HG02884 (cell line): Measurements from ENCODE around the gene DENND10.

Experiments
- ATAC-seq: cut with Tn5 transposase; IDR thresholded peaks from one replicate; pipeline ENCODE4 v1.9.1; 2021; ENCODE audit warnings: mild to moderate bottlenecking, moderate library complexity; ENCODE audit not compliant: unreplicated experiment

DENND10 gene, protein sequence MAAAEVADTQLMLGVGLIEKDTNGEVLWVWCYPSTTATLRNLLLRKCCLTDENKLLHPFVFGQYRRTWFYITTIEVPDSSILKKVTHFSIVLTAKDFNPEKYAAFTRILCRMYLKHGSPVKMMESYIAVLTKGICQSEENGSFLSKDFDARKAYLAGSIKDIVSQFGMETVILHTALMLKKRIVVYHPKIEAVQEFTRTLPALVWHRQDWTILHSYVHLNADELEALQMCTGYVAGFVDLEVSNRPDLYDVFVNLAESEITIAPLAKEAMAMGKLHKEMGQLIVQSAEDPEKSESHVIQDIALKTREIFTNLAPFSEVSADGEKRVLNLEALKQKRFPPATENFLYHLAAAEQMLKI

DNA sequence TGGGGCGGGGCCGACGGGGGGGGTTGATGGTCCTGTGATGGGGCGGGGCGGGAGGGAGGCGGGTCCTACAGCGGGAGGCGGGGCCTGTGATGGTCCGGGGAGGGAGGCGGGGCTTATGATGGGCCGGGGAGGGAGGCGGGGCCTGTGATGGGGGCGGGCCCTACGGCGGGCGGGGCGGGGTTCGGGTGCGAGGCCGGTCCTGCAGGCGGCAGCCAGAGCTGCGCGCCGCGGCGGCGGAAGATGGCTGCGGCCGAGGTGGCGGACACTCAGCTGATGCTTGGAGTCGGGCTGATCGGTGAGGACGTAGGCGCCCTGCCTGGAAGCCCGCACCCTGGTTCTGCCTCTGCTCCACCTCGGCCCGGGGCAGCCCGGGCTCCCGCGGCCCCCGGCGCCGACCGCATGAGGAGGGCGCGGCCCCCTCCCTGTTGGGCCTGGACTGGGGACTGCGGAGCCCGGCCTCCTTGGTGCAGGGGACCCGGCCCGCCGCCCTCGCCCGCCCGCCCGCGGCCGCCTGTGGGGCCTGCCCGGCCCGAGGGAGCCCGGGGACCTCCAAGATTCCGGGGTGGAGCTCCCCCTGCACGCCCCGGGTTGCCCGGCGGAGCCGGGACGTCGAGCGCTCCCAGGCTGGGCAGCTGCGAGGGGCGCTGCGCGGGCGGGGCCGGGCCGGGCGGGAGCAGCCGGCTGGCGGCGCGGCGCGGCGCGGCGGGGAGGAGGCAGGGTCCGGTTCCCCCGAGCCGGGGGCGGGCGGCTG, at the start of gene DENND10:
Gene DENND10 (plus strand): TSS at position 211 of the 751 bp plus-strand sequence. CDS start 30 bp downstream, at position 241.
- ATAC-seq: peak; percentile 68

DNA sequence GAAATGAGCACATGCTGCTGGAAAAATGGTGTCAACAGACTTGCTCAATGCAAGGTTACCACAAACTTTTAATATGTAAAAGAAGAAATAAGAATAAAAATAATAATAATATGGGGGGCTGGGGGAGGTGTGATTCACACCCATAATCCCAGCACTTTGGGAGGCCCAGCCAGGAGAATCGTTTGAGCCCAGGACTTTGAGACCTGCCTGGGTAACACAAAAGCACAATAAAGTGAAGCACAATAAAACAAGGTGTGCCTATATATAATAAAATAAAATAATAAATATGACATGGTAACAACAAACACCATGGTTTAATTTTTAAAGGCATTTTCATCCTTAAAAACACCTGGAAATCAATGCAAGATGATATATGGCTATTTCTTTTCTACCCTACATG, 48.4 kb upstream of the DENND10 start:
- ATAC-seq: no peak

DNA sequence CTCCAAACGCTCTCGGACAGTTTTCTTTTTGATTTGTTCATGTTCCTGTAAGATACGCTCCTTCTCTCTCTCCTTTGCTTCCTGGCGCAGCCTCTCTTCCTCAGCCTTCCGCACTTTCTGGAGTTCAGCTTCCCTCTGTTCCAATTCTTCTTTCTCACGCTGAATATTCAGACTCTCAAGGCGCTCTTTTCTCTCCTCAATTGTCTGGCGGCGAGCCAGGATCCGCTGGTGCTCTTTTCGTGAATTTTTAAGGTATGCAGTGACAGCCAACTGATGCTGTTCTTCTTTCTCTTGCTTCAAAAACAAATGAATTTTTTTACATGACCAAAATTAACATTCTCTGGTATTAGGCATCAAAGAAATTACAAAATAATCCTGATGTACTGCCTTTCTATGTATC, 45.9 kb upstream of the DENND10 start:
- ATAC-seq: no peak

DNA sequence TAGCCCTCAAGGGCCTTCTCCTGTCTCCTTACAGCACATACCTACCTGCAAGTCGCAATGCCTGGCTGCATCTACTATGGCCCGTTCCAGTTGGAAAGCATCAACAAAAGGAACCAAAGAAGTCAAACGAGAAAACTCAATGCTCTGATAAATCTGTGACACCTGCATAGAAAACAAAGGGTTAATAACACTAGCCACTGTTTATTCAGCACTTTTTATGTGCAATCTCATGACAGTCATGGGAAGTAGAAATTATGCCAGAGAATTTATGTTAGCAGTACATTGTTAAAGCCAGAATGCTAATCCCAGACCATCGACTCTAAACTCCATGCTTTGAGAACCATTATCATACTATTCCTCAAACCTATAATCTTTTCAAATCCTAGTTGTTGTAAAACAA, 44.4 kb upstream of the DENND10 start:
- ATAC-seq: no peak

DNA sequence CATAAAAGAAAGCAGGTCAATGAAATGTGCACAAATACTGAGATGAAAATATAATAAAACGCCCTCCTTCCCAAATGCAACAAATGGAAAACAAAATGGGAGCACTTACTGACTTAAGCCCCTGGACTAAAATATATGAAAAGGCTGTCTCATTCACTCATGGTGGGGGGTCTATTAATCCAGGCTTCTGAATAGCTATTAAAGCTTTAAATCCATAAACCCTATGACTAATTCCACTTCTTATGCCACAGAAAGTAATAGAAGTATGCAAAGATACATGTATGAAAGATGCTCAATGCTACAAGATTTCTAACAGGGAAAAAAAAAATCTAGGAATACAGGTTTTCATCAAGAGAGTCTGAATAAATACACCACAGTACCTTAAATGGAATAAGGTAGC, 43.8 kb upstream of the DENND10 start:
- ATAC-seq: no peak

DNA sequence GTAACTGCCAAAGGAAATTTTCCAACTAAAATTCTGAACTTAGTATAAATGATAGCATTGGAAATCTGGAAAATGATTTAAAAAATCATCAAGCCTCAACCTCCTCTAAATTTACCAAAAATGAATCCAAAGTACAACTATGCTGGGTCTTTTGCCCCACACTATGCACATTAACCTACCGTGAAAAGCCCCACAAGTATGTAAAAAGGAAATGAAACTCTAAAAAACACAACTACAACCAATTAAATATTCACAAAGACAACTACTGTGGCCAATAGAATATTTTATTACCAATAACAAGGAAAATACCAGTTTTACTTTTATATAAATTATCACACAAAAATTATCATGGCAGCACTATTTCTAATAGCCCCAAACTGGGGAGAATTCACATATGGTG, 42.6 kb upstream of the DENND10 start:
- no peak for ATAC-seq

DNA sequence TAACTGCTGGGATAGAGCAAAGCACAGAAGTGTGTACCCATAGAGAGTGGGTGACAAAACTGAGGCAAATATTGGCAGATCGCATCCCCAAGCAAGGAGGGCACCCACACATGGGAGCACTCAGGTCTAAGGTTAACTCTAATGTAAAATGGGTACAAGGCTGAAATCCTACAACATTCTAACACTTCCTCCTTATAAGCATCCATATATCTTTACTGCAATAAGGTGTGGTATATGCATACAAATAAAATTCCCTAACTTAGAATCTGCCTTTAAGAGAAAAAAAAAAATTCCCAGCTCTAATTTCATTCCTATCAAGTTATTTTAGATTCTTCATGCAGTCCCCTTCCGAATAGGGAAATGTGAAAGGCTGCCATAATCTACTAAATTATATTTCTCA, 42.0 kb upstream of the DENND10 start:
- ATAC-seq: no peak

DNA sequence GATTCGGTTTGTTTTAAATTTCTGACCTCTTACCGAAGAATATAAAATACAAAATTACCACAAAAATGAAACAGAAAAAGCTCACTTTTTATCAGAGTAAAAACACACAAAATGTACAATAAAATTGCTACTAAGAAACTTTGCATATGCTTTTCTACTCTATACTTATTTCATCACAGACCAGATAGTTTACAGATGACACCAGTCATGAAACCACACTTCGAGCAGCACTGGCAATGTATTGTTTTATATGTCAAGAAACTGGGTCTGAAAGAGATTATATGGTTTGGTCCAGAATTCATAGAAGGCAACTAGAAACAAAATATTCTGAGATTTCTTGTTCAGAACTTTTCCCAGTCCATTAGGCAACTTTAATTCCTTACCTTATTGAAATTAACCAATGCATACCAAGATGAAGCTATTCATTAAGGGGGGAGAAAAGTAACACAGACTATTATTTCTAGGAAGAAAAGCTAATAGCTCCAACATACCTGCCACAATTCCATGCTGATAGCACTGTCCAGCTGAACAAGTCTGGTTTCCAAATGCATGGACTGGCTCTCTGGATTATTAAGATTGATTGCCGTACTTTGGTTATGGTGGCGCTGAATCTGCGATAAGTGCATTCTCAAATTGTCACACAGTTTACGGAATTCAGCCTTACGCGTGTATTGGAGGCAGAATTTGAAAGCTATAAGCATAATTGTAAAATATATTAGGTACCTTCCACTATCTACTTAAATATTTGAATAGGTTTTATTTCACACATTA, 33.3 kb upstream of the DENND10 start:
- no peak for ATAC-seq

DNA sequence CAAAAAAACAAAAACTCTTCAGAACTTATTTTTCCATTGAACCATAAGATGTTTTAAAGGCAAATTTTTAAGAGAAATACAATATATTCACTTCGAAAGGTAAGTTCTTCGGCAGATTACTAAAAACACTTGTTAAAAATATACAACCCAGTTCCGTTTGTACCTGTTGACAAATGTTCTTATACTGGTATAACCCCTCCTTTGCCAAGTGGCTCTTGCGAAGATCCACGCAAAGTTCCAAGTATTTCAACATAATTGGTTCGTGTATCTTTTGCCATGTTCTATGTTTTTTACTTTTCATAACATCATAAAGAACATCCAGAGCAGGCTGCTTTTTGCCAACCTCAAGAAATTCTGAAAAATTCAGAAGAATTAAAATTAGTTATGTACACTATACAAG, 30.3 kb upstream of the DENND10 start:
- no peak for ATAC-seq

DNA sequence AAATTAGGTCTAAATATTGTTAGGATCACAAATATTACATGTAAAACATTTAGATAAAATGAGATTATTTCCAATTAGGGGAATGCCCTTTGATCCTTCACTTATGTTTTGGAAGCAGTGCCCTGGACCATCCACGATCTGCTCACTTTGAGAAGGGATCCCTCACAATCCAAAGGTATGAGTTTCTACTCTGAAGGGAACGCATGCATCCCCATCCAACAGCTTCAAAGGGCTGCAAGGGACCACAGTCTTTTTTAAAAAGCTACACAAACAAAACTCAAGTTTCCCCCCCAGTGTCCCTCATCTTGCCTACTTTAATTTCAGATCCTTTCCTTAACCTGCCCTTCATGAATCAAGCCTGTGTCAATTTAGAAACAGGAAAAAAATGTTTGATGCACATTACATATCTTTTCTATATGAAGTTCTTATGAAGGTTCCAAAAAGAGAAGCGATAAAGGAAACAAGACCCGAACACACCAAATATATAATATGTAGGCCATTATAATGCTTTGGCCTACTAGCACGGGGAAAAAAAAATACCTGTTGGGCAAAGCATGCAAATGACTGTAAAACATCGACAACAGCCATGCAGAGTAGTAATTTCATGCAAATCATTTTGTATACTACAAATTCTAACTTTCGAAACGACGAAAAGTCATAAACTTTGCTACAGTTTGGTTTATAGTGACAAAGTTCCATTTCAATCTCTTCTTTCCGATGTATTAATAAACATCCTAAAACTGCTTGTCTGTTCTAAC, 25.3 kb upstream of the DENND10 start:
- no peak for ATAC-seq

DNA sequence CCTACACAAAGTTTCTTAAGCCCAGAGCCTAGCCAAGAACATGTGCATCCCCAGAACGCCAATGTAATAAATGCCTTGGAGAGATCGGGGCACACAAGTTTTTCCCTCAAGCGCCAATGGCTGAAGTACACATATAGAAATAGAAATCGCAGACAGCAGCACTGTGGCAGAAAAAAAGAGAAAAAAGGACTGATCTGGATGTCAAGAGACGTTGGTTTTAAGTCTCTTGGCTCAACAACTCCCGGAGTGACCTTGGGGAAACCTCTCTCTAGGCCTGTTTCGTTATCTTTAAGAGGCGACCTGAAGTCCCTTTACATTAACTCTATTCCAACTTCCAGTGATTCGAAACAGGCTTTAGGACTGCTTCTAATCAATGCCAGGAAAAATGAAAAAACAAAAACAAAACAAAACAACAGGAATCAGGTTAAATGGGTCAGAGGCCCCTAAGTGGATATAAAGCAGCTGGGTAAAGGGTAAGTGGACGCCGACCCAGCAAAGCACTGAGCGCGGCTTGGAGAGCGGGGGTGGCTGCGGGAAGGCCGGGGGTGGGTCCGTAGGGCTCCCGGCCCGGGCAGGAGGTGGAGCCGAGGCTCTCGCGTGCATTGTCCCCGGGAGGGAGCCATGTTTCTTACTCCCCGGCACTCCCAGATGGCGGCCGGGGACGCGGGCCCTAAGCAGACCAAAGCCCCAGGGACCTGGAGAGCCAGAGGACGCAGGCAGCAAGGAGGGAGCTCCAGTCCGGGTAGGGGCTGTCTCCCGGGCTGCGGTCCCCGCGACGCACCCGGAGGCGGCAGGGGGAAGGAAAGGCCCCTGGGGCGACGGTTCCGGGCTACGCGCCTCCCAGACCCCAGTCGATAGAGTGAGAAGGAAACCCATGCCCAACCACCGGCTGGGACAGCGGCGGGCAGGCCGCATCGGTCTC, 24.1 kb upstream of the DENND10 start:
- ATAC-seq: peak; percentile 56

DNA sequence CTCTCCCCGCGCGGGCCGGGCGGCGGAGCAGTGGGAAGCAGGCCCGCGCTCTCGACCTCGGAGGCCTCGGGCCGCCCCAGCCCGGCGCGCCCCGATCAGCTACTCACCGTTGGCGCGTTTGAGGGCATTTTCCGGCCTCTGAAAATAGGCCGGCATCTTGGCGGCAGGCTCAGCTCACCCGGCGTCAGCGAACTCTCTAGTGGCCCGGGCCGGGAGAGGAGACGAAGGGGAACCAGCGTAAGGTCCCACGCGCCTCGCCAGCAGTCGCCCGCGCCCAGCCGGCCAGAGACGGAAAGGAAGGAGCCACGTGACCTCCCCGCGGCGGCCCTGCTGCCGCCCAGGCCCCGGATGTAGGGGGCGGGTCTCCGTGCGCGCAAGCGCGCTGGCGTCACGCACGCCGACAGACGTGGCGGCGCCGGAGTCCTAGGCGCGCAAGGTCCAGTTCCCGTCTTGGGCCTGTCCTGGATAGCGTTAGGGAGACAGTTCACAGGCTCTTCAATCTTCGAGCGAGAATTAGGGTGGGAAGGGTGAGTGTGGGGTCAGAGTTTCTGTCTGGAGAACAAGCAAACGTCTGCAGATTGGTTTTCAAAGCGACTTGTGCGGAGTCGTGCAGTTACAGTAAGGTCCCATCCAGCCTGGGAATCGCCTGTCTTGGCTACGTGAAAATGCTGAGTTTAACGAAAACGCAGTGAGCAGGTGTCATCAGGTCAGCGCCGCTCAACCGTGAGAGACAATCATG, 23.2 kb upstream of the DENND10 start, which contains the start of gene EIF3A:
Gene EIF3A (minus strand): TSS at position 297 of the 739 bp plus-strand sequence. CDS start 141 bp downstream, at position 156.
- peak; percentile 72 for ATAC-seq

DNA sequence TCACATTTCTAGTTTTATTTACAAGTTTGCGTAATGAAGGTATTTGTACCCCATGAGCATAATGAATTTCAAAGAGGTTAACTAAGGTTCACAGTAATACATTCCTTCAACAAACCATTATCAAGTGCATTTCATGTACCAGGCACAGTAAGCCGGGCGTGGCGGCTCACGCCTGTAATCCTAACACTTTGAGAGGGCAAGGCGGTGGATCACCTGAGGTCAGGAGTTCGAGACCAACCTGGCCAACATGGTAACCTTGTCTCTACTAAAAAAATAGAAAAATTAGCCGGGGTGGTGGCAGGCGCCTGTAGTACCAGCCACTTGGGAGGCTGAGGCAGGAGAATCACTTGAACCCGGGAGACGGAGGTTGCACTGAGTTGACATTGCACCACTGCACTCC, 19.0 kb upstream of the DENND10 start:
- no peak for ATAC-seq

DNA sequence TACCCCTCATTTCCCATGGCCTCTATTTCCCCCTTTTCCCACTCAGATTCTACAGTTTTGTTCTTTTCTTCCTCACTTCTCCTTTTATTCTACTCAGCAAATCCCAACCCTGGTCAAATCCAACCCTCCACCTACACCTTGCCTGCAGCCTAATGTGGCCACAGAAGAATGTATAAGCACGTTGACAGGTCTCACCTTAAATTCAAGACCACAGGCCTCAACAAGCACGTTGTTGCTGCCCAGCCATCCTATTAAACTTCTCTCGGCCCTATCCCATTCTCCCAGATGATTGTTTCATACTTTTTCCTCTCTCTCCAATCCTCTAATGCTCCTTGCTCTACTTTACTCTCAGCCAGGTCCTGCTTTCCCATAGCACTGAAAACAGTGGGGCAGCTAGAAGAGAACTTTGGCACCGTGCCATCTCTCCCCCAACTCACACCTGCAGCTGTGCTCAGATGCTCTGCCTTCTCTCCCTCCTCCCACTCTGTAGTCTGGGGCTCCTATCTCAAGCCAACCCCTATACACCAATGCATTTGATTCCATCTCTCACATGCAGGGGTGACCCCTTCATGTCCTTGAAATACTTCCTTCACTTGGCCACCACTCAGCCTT, 16.5 kb upstream of the DENND10 start:
- ATAC-seq: no peak

DNA sequence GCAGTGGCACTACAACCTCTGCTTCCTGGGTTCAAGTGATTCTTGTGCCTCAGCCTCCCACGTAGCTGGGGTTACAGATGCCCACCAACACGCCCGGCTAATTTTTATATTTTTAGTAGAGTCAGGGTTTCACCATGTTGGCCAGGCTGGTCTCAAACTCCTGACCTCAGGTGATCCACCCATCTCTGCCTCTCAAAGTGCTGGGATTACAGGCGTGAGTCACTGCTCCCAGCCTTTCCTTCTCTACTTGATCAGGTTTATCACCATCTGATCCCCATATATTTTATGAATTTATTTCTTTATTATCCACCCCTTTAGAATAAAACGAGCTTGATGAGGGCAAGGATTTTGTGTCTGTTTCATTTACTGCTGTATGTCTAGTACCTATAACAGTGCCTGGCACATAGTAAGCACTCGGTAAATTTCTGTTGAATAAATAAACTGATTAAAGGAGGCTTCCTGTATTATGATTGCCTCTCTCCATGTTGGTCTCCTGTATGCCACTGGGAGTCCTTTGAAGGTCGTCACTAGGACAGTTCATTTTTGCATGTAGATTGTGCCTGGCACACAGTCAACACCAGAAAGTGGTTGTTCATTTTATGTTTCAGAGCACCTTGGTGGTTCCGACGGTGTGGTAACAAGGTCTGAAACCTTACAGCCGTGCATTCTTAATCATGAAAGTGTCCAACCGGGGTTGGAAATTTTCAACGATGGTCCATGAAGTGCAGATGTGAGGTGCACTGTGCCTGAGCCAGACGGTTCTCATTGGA, 13.7 kb upstream of the DENND10 start:
- no peak for ATAC-seq

DNA sequence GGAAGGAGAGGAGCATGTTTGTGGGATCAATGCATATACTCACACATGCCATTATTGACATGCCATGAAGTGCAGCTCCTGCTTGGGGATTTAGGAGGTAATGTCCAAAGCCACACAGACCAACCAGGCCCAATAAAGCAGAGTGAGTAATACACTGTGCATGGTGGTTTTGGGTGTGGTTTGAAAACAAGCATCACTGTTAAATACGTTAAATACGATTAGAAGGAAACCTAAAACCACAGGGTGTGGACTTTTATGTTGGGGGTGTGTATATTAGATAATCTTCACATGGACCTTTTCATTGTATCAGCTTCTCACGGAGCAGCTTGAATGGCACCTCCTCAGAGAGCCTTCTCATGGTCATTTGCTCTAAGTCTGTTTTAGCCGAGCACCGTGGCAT, 12.9 kb upstream of the DENND10 start:
- no peak for ATAC-seq

DNA sequence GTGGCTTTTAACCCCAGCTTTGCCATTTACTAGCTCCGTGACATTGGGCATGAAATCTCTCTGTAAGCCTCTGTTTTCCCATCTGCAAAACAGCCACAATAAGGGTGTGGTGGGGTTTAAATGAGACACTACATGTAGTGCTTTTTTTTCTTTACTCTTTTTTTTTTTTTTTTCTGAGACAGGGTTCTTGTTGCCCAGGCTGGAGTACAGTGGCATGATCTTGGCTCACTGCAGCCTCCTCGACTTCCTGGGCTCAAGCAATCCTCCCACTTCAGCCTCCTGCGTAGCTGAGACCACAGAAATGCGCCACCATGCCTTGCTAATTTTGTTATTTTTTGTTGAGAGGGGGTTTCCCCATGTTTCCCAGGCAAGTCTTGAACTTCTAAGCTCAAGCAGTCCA, 8.3 kb upstream of the DENND10 start:
- no peak for ATAC-seq
